Activated T-cell treated with anti-CD3 and anti-CD28 coated beads, Interleukin-2, amount 50 U/mL, for 48 hours (primary cell): ENCODE measurements around the gene UBE2L5.

Experiments used
- DNase-seq, 2 experiments: peaks; one replicate each; pipeline ENCODE4 v3.0.0-alpha.2; 2020

Gene UBE2L5

DNA sequence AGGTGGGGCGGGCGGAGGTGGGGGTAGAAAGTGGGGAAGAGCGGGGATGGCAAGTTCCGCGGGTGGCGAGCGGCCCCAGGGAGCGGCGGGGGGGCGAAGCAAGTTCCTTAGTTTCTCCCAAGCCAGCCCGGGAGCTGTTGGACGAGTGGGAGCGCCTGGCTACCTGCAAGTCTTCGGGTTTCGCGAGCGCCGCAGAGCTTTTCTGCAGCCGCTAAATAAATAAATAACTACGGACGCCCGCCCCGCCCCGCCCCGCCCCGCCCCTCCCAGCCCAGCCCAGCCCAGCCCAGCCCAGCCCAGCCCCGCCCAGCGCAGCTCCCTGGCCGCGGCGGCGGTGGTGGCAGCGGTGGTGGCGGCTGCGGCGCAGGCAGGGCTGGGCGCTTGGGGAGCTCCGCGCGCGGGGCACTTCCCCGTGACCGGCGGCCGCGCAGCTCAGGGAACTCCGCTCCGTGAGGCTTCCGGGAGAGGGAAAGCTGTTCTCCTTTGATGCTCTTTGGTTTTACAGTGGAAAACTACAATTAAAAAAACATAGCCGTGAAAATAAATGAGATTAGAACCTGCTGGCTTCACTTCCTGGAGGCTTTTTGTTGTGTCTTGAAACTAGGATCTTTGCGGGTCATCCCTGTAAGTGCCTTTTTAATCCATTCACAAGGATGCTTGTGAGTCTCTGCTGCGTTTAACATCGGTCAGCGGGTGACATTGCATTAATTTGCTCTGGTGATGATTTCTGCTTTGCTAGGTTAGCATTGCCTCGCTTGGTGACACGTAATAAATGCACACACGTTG is at the start of gene UBE2L5:
Gene UBE2L5, plus strand, starts transcription at position 440 of the 786 bp plus-strand sequence. CDS start 5,498 bp downstream, outside the sequence.
- peak; percentile 66 to 76 for DNase-seq

GRCh38 chr13:30373727-30374126 is 48.6 kb upstream of the UBE2L5 start:
- peak; percentile 41 to 49 for DNase-seq

DNA sequence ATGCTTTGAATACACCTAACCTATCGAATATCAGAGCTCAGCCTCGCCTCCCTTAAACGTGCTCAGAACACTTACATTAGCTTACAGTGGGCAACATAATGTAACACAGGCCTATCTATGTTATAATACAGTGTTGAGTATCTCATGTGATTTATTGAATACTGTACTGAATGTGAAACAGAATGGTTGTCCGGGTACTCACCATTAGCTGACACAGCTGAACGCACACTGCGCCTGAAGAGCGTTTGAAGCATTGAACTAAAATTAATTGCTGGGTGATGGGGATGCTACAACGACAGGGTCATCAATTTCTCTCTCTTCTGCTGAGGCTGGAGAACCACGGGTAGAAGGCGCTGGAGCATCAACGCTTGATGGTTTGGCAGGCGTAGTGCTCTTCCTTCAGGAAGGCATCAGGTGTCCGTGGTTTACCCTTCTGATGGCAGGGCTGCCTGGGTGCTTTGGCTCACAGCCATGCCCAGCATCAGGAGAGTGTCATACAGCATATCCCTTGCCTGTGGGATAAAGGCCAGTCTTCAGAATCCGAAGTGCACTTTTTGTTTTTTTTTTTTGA is 46.9 kb upstream of the UBE2L5 start:
- no peak for DNase-seq

DNA sequence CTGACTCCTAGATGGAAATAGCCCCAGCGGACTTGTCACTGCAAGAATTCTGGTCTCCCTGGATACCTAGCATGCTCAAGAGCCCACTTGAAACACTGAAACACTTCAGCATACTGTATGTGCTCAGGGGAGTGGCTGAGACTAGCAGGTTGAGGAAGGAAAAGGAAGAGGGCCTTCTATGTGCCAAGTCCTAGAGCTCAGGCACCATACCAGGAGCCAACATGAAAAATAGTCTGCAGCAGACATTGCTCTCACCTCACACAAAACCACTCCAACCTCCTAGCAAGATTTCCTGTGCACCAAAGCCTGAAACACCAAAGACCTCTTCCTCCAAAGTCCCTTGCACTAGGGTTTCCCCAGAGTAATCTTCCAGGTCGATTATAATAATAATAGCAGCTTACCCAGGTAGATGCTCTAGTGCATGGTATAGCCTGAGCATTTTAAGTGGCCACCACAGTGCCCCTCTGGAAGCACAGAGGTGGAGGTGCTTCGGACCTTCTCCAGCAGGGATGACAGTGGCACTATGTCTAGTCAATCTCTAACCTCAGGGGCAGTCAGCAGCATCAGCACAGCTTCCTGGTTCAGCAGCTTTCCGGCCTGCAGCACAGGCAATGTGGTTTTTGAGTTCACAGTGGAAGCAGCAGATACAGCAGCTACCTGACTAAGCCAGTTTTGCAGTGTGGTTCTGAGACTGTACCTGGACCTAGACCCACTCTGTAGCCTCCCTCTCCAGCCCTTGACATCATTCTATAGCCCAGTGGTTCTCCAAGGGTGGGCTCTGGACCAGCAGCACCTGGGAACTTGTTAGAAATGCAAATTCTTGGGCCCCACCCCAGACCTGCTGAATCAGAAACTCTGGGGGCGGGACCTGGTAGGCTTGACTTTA is 45.6 kb upstream of the UBE2L5 start:
- peak; percentile 72 to 78 for DNase-seq

GRCh38 chr13:30377312-30377685 is 45.0 kb upstream of the UBE2L5 start:
- no peak for DNase-seq

- DNase-seq = no peak
Observed at GRCh38 chr13:30378191-30378590, 44.1 kb upstream of the UBE2L5 start.

GRCh38 chr13:30381049-30381448 is 41.2 kb upstream of the UBE2L5 start:
- DNase-seq = no peak

DNA sequence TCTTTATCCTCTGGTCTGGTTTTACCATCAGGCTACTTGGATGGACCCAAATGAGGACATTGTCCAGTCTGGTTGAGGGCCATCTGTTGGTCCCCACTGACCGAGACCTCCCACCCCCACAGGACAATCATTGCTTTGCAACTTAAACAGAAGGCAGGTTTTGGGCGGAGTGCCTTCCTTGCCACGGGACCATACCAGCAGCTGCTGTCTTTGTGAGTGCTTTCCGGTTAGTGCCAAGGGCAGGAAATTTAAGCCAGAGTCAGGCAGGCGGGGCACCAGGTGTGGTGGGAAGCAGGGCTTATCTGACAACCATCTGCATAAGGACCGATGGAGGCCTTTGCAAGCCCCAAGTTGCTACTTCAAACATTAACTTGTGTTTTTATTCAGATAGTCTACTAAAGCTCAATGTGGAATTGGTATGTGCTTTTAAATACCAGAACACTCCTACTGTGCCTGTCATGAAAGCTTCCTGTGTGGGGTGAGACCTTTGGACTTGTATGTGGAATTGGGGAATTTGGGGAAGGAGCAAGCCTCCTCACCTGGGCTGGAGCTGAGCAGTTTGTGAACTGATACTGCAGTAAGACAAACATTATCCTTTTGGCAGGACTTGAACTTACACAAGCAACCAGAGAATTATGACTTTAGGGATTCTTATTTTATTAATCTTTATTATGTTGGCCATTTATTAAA is 39.3 kb upstream of the UBE2L5 start:
- DNase-seq = peak in 1 of 2 experiments; percentile 31

DNA sequence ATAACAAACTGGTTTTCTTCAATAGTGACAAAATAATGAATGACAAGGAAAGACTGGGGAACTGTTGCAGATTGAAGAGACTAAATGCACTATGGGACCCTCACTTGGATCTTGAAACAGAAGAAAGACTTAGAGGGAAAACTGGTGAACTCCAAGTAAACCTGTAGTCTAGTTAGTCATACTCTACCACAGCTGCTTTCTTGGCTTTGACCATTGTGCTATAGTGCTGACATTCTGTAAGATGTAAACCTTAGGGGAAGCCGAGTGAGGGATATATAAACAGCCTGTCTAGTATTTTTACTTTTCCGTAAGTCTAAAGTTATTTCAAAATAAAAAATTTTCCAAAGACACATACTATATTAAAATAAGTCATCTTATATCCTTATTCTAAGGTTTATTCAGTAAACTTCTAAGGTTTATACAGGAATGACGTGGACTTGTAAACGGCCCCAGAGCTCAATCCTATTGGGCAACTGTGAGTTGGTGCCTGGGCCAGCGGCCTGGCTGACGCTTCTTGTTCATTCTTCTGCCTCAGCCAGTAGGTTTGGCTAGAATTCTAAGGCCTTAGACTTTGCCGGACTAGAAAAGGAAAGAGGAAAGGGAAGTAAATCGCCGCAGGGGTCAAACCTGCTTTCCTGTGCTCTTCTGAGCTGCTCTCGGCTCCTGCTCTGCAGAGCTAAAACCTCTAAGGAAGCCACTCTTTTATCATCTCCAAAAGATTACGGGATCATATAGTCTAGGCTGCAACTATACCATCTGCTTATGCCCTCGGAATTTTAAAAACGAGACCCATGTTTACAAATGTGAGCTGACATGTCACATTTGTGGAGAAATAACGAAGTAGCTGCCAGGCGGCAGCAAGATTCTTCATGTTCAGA is 33.6 kb upstream of the UBE2L5 start:
- peak in 1 of 2 experiments; percentile 23 for DNase-seq

- no peak for DNase-seq
Observed at GRCh38 chr13:30391956-30392680, 30.2 kb upstream of the UBE2L5 start.

GRCh38 chr13:30392681-30393045 is 29.6 kb upstream of the UBE2L5 start:
- no peak for DNase-seq

DNA sequence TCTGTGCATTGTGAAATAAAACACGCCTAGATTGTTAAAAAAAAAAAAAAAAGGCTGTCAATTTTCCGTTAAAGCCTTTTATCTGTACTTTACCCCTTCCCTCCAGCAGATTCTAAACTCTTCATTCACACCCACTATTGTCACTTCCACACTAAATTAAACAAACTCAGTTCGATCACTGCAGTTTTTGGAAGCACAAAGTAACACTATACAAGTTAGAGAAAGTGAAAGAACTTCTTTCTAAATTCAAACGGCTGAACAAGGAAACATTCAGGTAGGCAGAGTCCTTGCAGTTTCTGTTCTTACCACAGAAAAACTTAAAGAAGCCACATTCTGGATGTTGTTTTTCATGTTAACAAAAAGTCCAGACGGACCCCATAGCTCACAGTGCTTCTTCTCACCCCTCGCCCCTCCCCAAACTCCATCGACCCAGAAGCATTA is 27.5 kb upstream of the UBE2L5 start:
- DNase-seq = no peak

DNA sequence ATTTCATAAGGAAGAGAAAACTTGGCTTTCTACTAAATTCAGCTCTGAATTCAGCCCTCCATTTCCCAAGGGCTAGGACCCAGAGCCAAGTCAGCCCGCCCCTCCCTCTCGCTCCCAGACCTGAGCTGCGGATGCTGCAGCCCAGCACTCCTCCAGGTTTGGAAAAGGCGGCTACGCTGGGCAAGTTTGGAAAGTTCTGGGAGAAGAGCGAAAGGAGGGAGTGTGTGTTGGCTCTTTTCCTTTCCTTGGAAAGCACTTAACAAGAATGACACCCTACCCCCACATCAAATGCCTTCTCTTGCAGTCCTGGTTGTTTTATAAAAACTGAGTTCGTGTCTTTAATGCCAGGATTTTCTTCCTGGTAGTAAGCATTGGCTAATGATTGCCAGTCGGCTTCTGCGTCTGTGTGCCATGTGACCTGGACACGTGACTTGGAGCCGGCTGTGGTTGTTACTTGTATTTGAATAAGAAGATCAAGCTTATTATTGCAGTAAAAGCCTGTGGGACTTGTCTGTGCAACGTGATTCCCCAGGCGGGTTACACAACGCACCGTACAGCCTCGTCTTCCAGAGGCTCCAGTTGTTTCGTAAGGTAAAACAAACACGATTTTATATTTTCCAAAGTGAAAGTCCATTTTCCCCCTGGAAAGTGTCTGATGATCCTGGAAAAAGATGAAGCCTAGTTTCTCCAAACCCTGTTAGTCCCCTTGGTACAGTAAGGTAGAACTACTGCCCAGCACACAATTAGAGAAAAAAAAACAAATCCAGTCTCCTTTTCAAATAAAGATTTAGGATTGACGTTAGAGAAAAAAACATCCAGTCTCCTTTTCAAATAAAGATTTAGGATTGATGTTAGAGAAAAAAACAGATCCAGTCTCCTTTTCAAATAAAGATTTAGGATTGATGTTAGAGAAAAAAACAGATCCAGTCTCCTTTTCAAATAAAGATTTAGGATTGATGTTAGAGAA is 26.8 kb upstream of the UBE2L5 start:
- DNase-seq = peak; percentile 63 to 71

- no peak for DNase-seq
Observed at GRCh38 chr13:30396434-30397075, 25.7 kb upstream of the UBE2L5 start.

DNA sequence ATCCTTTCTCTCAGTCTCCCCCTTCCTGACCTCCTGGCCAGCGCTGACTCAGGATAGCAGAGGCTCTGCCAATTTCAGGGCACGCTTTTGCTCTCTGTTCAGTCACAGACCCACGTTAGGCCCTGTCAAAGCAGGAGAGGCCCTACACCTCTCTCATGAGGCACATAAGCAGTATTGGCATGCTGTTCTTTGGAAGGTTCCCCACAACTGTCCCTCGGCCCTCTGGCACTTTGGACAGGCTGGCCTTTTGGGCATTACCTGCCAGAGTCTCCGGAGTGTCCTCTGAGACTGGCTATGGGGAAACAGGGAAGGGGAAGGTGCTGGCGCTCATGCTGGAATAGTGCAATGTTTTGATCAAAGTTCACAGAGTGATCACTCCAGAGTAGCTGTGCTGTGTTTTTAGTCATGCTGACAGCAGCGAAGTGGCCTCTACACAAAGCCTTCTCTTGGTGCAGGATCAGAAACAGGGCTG is 23.7 kb upstream of the UBE2L5 start:
- no peak for DNase-seq

DNA sequence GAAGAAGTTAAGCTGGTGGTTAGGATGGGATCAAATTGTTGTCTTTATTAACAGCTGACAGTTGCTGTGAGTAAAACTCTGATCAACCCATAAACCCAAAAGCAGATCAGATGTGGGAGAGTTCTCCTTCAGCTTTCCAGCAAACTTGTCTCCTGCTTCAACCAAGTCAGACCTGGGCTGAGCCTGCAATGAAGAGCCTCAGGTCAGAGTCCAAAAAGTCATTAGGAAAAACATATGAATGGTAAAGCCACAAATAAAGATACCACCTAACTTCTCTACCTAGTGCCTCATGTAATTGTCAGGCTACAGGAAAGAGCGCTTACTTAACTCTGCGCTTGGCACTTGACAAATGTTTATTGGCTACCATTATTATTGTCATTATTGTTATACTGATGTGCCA is 21.9 kb upstream of the UBE2L5 start:
- no peak for DNase-seq

DNA sequence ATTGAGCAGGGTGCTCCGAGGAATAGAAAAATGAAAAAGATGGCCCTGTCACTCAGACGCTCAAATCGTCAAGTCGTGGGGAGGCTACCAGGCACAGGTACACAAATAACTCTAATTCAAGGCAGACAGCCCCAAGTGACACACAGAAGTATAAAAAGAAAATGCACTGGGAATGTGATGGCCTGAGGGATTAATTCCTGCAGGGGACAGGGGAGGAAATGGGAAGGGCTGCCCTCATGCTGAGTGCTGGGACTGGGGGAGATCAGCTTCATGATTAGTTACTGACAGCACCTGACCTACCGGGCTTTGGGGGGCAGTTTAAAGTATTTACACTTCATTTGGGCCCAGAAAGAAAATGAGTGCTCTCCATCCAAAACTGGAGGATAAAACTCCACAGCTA is 20.9 kb upstream of the UBE2L5 start:
- DNase-seq = no peak

GRCh38 chr13:30403456-30403855 is 18.8 kb upstream of the UBE2L5 start:
- DNase-seq = no peak

GRCh38 chr13:30404207-30404606 is 18.1 kb upstream of the UBE2L5 start:
- DNase-seq = no peak
